Sigmoid colon (tissue), 7 donors: ENCODE measurements around the gene GRIK1. TPM values are rescaled to one million over a fixed set of nuclear protein-coding genes. Genes with fewer than 3 reads are reported as not detected.

Source experiments
- DNase-seq: peaks from one replicate; pipeline ENCODE4 v3.0.0-alpha.2; 2019
- H3K27ac ChIP-seq, 4 donors: fragments of 200-600 bp; sonication (generic); one replicate each; pipeline ENCODE4 v1.5.1; 2016 to 2019; ENCODE audit warnings: mild to moderate bottlenecking in 1 of 4
- H3K27me3 ChIP-seq, 3 donors: fragments of 200-600 bp; sonication (generic); one replicate each; pipeline ENCODE4 v1.5.1; 2019; ENCODE audit warnings: mild to moderate bottlenecking in 1 of 3
- H3K36me3 ChIP-seq, 4 donors: fragments of 200-600 bp; sonication (generic); one replicate each; pipeline ENCODE4 v1.5.1; 2016 to 2019
- H3K4me1 ChIP-seq, 4 donors: fragments of 200-600 bp; sonication (generic); one replicate each; pipeline ENCODE4 v1.5.1; 2017 to 2019
- H3K4me3 ChIP-seq, 4 donors: fragments of 200-600 bp; sonication (generic); one replicate each; pipeline ENCODE4 v1.5.1; 2017 to 2019; ENCODE audit warnings: mild to moderate bottlenecking in 2 of 4, moderate library complexity in 1 of 4
- H3K9me3 ChIP-seq, 4 donors: fragments of 200-600 bp in 3 of 4; sonication (generic) in 3 of 4; one replicate each; pipeline versions ENCODE4 v1.5.1 to v1.6.1; 2013 to 2019
- CTCF ChIP-seq, 4 experiments: fragments of 450-650 bp in 3 of 4; fragments of 200-600 bp in 1 of 4; IDR thresholded peaks; one replicate each; pipeline ENCODE4 v1.5.1; 2016 to 2019; ENCODE audit warnings: antibody characterized with exemption in 4 of 4, mild to moderate bottlenecking in 3 of 4, moderate library complexity in 2 of 4
- EP300 ChIP-seq, 4 donors: sonication (generic); formaldehyde crosslinking; IDR thresholded peaks; one replicate each; pipeline ENCODE4 v1.6.1; 2017; ENCODE audit warnings: antibody characterized with exemption in 4 of 4
- POLR2A ChIP-seq, 2 donors: fragments of 450-650 bp; IDR thresholded peaks; one replicate each; pipeline ENCODE4 v1.6.1; 2016; ENCODE audit warnings: antibody characterized with exemption in 2 of 2, mild to moderate bottlenecking in 2 of 2, moderate library complexity in 2 of 2
- POLR2AphosphoS5 ChIP-seq, 4 donors: sonication (generic); formaldehyde crosslinking; IDR thresholded peaks; one replicate each; pipeline ENCODE4 v1.6.1; 2017; ENCODE audit warnings: antibody characterized with exemption in 4 of 4
- WGBS, 2 donors: extraction: QIAGEN DNeasy Blood & Tissue Kit; methylation state at CpG; one replicate each; pipeline ENCODE4 v1.1.7; 2013; 5-methylcytosine and 5-hydroxymethylcytosine counted together
- intact Hi-C: fragments of 100-400 bp; cut with DNase I; formaldehyde crosslinking; loops from one replicate; pipeline ENCODE4 v1.15.1; 2023
- polyA plus RNA-seq, 3 donors: library from polyadenylated mRNA; stranded (reverse); fragments of 200-250 nt; gene quantifications; one replicate each; pipeline ENCODE4 v1.2.3, GENCODE V29; 2013
- total RNA-seq, 4 donors: library from RNA; depleted of rRNA; stranded (reverse); fragments of >200 nt; gene quantifications; one replicate each; pipeline ENCODE4 v1.1.0, GENCODE V29; 2016
- donor health status: healthy with polysubstance abuse.
- donor health status: Bipolar disorder and iron deficiency.
- donor health status: healthy.

The GRIK1 gene
- total and polyA plus RNA-seq, 7 donors: under 0.01 to 0.49 (median 0.13) TPM; not detected in 4

DNA sequence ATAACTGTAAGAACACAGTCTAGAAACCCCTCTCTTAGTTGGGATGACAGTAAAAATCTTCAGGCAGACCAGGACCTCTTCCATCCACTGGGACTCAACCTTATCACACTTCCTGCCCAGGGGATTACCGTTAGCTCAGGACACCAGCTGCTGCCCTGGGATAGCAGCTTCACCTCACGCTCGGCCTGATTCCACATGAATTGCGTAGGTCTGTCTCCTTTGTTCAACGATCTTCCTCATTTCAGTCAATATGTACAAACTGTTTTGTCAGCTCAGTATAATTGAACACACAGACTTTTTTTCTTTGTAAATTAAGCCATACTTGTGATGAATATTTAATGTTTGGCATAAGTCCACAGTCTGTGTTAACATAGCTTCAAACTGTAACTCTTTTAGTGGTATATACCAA, 290.4 kb downstream of the GRIK1 start:
- H3K4me3 ChIP-seq: no peak overlapping the region
- WGBS, 2 donors: 67 to 75% methylated on average over 5 of the region's 5 CpGs
- no peak for DNase-seq
- no peaks in the 10 kb centered on the region for H3K4me1 ChIP-seq
- H3K36me3 ChIP-seq: no peaks in the 10 kb centered on the region
- intact Hi-C loops: no loop called here
- H3K9me3 ChIP-seq: no peaks in the 10 kb centered on the region
- TF ChIP-seq POLR2A (IDR thresholded peaks at IDR 0.05) (no peak), CTCF (IDR thresholded peaks at IDR 0.05) (no peak), POLR2AphosphoS5 (IDR thresholded peaks at IDR 0.05) (no peak), EP300 (IDR thresholded peaks at IDR 0.05) (no peak)
- no peaks in the 10 kb centered on the region for H3K27me3 ChIP-seq
- H3K27ac ChIP-seq: no peak overlapping the region

DNA sequence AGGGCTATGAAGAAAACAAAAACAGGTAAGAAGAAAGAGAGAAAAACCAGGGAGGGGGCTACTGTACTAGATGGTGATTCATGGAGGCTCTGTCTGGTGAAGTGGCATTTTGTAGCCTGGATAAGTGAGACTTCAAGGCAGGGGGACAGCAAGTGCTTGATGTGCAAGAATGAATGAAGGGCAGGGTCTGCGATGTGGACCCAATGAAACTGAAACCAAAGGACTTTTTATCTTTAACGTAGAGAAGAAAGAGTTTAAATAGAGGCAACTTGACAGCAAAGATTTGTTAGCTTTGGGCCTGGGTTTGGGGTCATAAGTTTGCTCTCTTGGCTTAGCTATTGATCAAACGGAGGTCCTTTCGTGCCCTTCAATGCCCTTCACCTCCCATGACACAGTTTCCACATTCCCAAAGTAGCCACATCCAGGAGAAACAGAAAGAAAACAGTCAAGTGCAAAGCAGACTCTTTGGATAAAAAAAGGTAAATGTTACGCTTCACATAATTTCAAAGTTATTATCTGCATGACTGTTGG, 291.0 kb downstream of the GRIK1 start:
- no peak for DNase-seq
- no peaks in the 10 kb centered on the region for H3K36me3 ChIP-seq
- intact Hi-C loops: no loop called here
- H3K27ac ChIP-seq: no peak overlapping the region
- no peaks in the 10 kb centered on the region for H3K9me3 ChIP-seq
- 77 to 78% methylated on average over 5 of the region's 5 CpGs for WGBS, 2 donors
- no peaks in the 10 kb centered on the region for H3K27me3 ChIP-seq
- TF ChIP-seq EP300 (IDR thresholded peaks at IDR 0.05): no peak
- H3K4me3 ChIP-seq: no peak overlapping the region
- H3K4me1 ChIP-seq: no peaks in the 10 kb centered on the region

GRCh38 chr21:29647353-29647781, 292.4 kb downstream of the GRIK1 start:
- H3K36me3 ChIP-seq: no peaks in the 10 kb centered on the region
- WGBS, 2 donors: 72 to 73% methylated on average over 5 of the region's 5 CpGs
- TF ChIP-seq CTCF (IDR thresholded peaks at IDR 0.05): no peak
- no peak for TF ChIP-seq POLR2AphosphoS5 (IDR thresholded peaks at IDR 0.05)
- TF ChIP-seq EP300 (IDR thresholded peaks at IDR 0.05): no peak
- no peak for TF ChIP-seq POLR2A (IDR thresholded peaks at IDR 0.05)
- H3K9me3 ChIP-seq: no peaks in the 10 kb centered on the region
- no peak for DNase-seq
- no peaks in the 10 kb centered on the region for H3K27me3 ChIP-seq
- H3K4me3 ChIP-seq: no peak overlapping the region
- intact Hi-C loops: no loop called here
- no peak overlapping the region for H3K27ac ChIP-seq
- H3K4me1 ChIP-seq: no peaks in the 10 kb centered on the region

- intact Hi-C loops: no loop called here
- DNase-seq: no peak
- Histone ChIP-seq H3K9me3 (no peaks in the 10 kb centered on the region), H3K4me3 (no peak overlapping the region), H3K4me1 (no peaks in the 10 kb centered on the region), H3K36me3 (no peaks in the 10 kb centered on the region), H3K27ac (no peak overlapping the region), H3K27me3 (no peaks in the 10 kb centered on the region)
- WGBS, 2 donors: 83 to 87% methylated on average over 3 of the region's 3 CpGs
- TF ChIP-seq CTCF (IDR thresholded peaks at IDR 0.05) (no peak), POLR2AphosphoS5 (IDR thresholded peaks at IDR 0.05) (no peak), POLR2A (IDR thresholded peaks at IDR 0.05) (no peak), EP300 (IDR thresholded peaks at IDR 0.05) (no peak)
Observed at GRCh38 chr21:29645666-29646553, 293.9 kb downstream of the GRIK1 start.

DNA sequence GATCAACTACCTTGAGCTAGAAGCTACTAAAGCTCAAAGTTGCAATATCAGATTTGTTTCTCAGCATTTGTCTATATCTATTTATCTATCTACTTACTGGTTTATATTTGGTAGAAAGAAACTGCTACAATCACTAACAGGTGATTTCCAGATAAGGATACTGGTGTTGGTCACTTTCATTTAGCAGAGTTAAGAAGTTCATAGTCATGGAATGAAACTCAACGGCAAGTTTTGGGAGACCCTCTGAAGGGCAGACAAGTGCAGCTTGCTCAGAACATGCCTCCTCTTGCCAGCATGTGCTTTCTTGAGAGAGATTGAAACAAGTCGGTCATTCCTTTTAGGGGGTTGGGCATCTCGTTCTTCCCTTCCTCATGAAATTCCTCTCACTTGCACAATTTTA, 296.5 kb downstream of the GRIK1 start:
- no peaks in the 10 kb centered on the region for H3K36me3 ChIP-seq
- H3K4me3 ChIP-seq: no peak overlapping the region
- no peaks in the 10 kb centered on the region for H3K4me1 ChIP-seq
- no peaks in the 10 kb centered on the region for H3K27me3 ChIP-seq
- intact Hi-C loops: no loop called here
- H3K9me3 ChIP-seq: no peaks in the 10 kb centered on the region
- DNase-seq: no peak
- no peak overlapping the region for H3K27ac ChIP-seq
- 89 to 92% methylated on average over 3 of the region's 3 CpGs for WGBS, 2 donors
- no peak for TF ChIP-seq CTCF (IDR thresholded peaks at IDR 0.05)
- TF ChIP-seq POLR2A (IDR thresholded peaks at IDR 0.05): no peak
- no peak for TF ChIP-seq EP300 (IDR thresholded peaks at IDR 0.05)
- no peak for TF ChIP-seq POLR2AphosphoS5 (IDR thresholded peaks at IDR 0.05)
